Gastroesophageal sphincter (tissue), 3 donors: ENCODE data around the gene RPL3.

Source experiments
- EP300 ChIP-seq: sonication (generic); formaldehyde crosslinking; IDR thresholded peaks from one replicate; pipeline ENCODE4 v1.6.1; 2017; ENCODE audit warnings: antibody characterized with exemption, mild to moderate bottlenecking
- TF ChIP-seq, protein P1 (sequence below), 4 experiments: fragments of 200-600 bp in 2 of 4; fragments of 450-650 bp in 2 of 4; sonication (generic) in 1 of 4; IDR thresholded peaks; one replicate each; pipeline ENCODE4 v1.5.1; 2017 to 2019; ENCODE audit warnings: antibody characterized with exemption in 4 of 4, mild to moderate bottlenecking in 2 of 4, moderate library complexity in 2 of 4

DNA sequence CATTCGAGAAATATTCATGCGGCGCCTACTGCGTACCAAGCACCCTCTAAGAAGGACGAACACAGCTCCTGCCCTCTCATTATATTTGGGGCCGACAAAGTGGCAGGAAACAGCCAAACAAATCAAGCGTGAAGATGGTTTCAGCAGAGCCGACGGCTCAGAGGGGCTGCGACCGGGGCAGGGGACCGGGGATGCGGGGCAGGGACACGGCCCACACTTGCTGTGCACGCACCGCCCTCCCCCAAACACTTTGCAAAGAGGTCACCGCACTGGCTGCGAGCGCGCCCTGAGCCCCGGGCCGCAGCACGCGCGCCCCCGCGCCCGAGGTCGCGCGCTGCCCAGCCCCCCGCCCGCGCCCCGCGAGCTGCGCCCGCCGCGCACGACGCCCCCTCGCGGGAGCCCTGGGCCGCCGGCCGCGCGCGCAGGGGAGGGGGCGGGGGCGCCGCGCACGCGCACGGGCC lies 30.1 kb upstream of the RPL3 start:
- TF ChIP-seq, protein P1, sequence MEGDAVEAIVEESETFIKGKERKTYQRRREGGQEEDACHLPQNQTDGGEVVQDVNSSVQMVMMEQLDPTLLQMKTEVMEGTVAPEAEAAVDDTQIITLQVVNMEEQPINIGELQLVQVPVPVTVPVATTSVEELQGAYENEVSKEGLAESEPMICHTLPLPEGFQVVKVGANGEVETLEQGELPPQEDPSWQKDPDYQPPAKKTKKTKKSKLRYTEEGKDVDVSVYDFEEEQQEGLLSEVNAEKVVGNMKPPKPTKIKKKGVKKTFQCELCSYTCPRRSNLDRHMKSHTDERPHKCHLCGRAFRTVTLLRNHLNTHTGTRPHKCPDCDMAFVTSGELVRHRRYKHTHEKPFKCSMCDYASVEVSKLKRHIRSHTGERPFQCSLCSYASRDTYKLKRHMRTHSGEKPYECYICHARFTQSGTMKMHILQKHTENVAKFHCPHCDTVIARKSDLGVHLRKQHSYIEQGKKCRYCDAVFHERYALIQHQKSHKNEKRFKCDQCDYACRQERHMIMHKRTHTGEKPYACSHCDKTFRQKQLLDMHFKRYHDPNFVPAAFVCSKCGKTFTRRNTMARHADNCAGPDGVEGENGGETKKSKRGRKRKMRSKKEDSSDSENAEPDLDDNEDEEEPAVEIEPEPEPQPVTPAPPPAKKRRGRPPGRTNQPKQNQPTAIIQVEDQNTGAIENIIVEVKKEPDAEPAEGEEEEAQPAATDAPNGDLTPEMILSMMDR (IDR thresholded peaks at IDR 0.05): no peak
- no peak for TF ChIP-seq EP300
